IMR-90 (cell line): ENCODE data around the gene FAM89B.

Source experiments
- BHLHE40 ChIP-seq: fragments of 150-350 bp; IDR thresholded peaks from 2 replicates; pipeline ENCODE4 v1.6.1; 2016; ENCODE audit warnings: mild to moderate bottlenecking, low read depth, low read length
- CEBPB ChIP-seq: IDR thresholded peaks from 2 replicates; pipeline ENCODE4 v1.6.1; 2012; ENCODE audit warnings: low read depth, low read length, improper control_type of control experiment
- FOS ChIP-seq: fragments of 150-350 bp; IDR thresholded peaks from 2 replicates; pipeline ENCODE4 v1.6.1; 2016; ENCODE audit warnings: low read depth, low read length
- MAZ ChIP-seq: IDR thresholded peaks from 2 replicates; pipeline ENCODE4 v1.6.1; 2012; ENCODE audit warnings: low read depth, mild to moderate bottlenecking, low read length, improper control_type of control experiment, moderate library complexity, borderline replicate concordance
- POLR2A ChIP-seq: IDR thresholded peaks from 2 replicates; pipeline ENCODE4 v1.6.1; 2012; ENCODE audit warnings: mild to moderate bottlenecking, low read depth, low read length
- RAD21 ChIP-seq: IDR thresholded peaks from 2 replicates; pipeline ENCODE4 v1.6.1; 2012; ENCODE audit warnings: low read length, improper control_type of control experiment
- RCOR1 ChIP-seq: IDR thresholded peaks from 2 replicates; pipeline ENCODE4 v1.6.1; 2012; ENCODE audit warnings: mild to moderate bottlenecking, low read length, improper control_type of control experiment; ENCODE audit not compliant: insufficient replicate concordance
- TF ChIP-seq, protein P1 (sequence below): conservative IDR thresholded peaks from 2 replicates; pipeline ENCODE4 v1.5.1; 2012; ENCODE audit warnings: mild to moderate bottlenecking, low read depth, low read length, improper control_type of control experiment
- TF ChIP-seq, protein P2 (sequence below): fragments of 150-350 bp; IDR thresholded peaks from 2 replicates; pipeline ENCODE4 v1.6.1; 2016; ENCODE audit warnings: low read depth, mild to moderate bottlenecking, low read length, moderate library complexity, borderline replicate concordance

DNA sequence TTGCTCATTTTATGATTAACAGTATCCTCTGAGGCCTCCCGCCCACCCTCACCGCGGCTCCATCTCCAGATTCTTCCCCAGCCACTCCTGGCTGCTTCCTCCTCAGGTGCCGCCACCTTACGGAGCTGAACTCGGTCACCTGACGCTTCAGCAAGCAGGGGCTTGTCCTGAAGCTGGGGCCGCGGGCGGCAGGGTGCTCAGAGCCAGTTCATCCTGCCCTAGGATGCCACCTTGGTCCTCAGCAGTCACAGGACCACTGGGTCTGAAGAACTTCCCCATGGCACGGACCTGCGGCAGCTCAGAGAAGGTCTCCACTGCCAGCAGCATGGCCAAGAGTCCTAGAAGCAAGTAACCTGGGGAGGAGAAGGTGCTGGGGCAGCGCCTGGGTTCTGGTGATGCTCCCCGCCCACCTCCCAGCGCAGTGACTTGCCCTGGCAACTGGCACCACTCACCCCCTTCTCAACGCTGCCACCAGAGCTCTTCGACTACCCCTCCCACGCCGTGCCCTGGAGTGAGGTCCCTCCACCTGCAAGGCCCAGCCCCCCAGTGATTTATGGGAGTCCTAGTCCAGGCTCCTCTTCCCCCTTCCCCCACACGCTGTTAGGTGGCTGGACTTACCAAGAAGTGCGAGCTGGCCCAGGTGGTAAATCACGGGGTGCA is 20.6 kb downstream of the FAM89B start:
- TF ChIP-seq, protein P1, sequence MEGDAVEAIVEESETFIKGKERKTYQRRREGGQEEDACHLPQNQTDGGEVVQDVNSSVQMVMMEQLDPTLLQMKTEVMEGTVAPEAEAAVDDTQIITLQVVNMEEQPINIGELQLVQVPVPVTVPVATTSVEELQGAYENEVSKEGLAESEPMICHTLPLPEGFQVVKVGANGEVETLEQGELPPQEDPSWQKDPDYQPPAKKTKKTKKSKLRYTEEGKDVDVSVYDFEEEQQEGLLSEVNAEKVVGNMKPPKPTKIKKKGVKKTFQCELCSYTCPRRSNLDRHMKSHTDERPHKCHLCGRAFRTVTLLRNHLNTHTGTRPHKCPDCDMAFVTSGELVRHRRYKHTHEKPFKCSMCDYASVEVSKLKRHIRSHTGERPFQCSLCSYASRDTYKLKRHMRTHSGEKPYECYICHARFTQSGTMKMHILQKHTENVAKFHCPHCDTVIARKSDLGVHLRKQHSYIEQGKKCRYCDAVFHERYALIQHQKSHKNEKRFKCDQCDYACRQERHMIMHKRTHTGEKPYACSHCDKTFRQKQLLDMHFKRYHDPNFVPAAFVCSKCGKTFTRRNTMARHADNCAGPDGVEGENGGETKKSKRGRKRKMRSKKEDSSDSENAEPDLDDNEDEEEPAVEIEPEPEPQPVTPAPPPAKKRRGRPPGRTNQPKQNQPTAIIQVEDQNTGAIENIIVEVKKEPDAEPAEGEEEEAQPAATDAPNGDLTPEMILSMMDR, result no peak
- no peak for TF ChIP-seq POLR2A
- no peak for TF ChIP-seq RAD21
- TF ChIP-seq BHLHE40, result no peak
- no peak for TF ChIP-seq RCOR1
- TF ChIP-seq CEBPB, result no peak
- no peak for TF ChIP-seq MAZ
- TF ChIP-seq FOS, result no peak
- TF ChIP-seq, protein P2, sequence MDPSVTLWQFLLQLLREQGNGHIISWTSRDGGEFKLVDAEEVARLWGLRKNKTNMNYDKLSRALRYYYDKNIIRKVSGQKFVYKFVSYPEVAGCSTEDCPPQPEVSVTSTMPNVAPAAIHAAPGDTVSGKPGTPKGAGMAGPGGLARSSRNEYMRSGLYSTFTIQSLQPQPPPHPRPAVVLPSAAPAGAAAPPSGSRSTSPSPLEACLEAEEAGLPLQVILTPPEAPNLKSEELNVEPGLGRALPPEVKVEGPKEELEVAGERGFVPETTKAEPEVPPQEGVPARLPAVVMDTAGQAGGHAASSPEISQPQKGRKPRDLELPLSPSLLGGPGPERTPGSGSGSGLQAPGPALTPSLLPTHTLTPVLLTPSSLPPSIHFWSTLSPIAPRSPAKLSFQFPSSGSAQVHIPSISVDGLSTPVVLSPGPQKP, result no peak
